Cardiac muscle cell (in vitro differentiated cells and primary cell): ENCODE results near the gene NISCH. TPM values are rescaled to one million over a fixed set of nuclear protein-coding genes. Genes with fewer than 3 reads are reported as not detected.

Experiments
- DNase-seq, 2 donors: peaks; one replicate each; pipeline versions ENCODE4 v3.0.0 to v3.0.0-alpha.2; 2010 to 2017; ENCODE audit warnings: low read depth in 1 of 2, low spot score in 1 of 2
- H3K27ac ChIP-seq: fragments of 200-600 bp; sonication (generic); 2 replicates; pipeline ENCODE4 v1.5.1; 2016
- H3K27me3 ChIP-seq: fragments of 200-600 bp; sonication (generic); 2 replicates; pipeline ENCODE4 v1.6.0; 2016; ENCODE audit warnings: control low read depth
- H3K36me3 ChIP-seq: fragments of 200-600 bp; sonication (generic); 2 replicates; pipeline ENCODE4 v1.5.1; 2016; ENCODE audit warnings: control low read depth
- H3K4me1 ChIP-seq: fragments of 200-600 bp; sonication (generic); 2 replicates; pipeline ENCODE4 v1.8.1; 2017; ENCODE audit warnings: low read depth, mild to moderate bottlenecking, mixed run types
- H3K4me3 ChIP-seq: fragments of 200-600 bp; sonication (generic); 2 replicates; pipeline ENCODE4 v1.5.1; 2016; ENCODE audit warnings: mild to moderate bottlenecking
- H3K9me3 ChIP-seq: fragments of 200-600 bp; sonication (generic); 2 replicates; pipeline ENCODE4 v1.5.1; 2017; ENCODE audit warnings: low read depth, mild to moderate bottlenecking, control low read depth
- polyA plus RNA-seq: library from polyadenylated mRNA; unstranded; fragments of >200 nt; fragmentation: Nextera tagmentation; extraction: Ambion mirVana; gene quantifications from 2 replicates; pipeline ENCODE4 v1.2.1, GENCODE V29; 2016
- total RNA-seq: library from RNA; depleted of rRNA; stranded (reverse); fragments of >200 nt; gene quantifications from 2 replicates; pipeline ENCODE4 v1.2.3, GENCODE V29; 2016
- TF ChIP-seq, protein P1 (sequence below): IDR thresholded peaks from 2 replicates; pipeline ENCODE4 v1.5.1; 2012; ENCODE audit warnings: low read depth, mild to moderate bottlenecking, low read length

NISCH gene
- total and polyA plus RNA-seq, 2 experiments from 2014 or later = 80.8 to 205 TPM

DNA sequence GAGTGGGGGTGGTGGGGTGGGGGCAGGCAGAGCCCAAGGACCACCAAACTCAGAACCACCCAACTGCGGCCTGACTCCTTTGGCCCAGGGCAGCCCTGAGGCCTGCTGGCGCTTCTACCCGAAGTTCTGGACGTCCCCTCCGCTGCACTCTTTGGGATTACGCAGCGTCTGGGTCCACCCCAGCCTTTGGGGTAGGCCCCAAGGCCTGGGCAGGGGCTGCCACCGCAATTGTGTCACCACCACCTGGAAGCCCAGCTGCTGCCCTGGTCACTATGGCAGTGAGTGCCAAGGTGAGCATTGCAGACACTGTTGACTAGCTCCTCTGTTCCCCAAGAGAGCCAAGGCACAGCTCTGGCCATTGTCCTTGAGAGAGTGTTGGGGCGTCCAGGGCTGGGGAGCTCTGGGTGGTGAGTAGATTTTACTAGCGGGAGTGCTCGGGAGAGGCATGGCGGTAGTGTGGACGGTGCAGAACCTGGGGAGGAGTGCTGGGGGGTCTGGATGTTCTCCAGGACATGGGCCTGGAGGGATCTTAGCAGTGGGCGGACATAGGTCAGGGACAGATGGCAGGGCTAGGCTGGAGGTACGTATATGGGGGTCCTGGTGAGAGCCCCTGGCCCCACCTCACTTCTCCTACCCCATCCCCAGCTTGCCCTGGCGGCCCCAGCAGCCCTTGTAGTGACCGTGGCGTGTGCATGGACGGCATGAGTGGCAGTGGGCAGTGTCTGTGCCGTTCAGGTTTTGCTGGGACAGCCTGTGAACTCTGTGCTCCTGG lies 65.5 kb downstream of the NISCH start:
- Histone ChIP-seq H3K27ac (no peak overlapping the region), H3K4me3 (no peak overlapping the region)
- DNase-seq = no peak

DNA sequence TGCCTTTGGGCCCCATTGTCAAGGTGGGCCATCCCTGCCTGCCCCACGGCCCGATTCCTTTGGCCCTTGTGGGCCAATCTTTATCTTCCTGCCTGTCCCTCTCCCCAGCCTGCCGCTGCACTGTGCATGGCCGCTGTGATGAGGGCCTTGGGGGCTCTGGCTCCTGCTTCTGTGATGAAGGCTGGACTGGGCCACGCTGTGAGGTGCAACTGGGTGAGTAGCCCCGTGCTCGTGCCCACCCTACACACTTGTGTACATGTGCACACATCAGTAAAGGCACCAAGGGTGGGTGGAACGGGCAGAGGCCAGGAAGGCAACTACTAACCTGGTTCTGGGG lies 66.1 kb downstream of the NISCH start:
- Histone ChIP-seq H3K27ac (no peak overlapping the region), H3K9me3 (no peaks in the 10 kb centered on the region), H3K27me3 (no peaks in the 10 kb centered on the region), H3K4me3 (no peak overlapping the region), H3K4me1 (no peaks in the 10 kb centered on the region), H3K36me3 (peaks cover 5% of the 10 kb centered on the region)
- DNase-seq = no peak
- TF ChIP-seq, protein P1, sequence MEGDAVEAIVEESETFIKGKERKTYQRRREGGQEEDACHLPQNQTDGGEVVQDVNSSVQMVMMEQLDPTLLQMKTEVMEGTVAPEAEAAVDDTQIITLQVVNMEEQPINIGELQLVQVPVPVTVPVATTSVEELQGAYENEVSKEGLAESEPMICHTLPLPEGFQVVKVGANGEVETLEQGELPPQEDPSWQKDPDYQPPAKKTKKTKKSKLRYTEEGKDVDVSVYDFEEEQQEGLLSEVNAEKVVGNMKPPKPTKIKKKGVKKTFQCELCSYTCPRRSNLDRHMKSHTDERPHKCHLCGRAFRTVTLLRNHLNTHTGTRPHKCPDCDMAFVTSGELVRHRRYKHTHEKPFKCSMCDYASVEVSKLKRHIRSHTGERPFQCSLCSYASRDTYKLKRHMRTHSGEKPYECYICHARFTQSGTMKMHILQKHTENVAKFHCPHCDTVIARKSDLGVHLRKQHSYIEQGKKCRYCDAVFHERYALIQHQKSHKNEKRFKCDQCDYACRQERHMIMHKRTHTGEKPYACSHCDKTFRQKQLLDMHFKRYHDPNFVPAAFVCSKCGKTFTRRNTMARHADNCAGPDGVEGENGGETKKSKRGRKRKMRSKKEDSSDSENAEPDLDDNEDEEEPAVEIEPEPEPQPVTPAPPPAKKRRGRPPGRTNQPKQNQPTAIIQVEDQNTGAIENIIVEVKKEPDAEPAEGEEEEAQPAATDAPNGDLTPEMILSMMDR = no peak

More for the DNA sequence above, 65.5 kb downstream of the NISCH start:
- Histone ChIP-seq H3K27me3 (no peaks in the 10 kb centered on the region), H3K9me3 (no peaks in the 10 kb centered on the region), H3K4me1 (no peaks in the 10 kb centered on the region), H3K36me3 (peaks cover 5% of the 10 kb centered on the region)
- TF ChIP-seq, protein P1 = no peak

DNA sequence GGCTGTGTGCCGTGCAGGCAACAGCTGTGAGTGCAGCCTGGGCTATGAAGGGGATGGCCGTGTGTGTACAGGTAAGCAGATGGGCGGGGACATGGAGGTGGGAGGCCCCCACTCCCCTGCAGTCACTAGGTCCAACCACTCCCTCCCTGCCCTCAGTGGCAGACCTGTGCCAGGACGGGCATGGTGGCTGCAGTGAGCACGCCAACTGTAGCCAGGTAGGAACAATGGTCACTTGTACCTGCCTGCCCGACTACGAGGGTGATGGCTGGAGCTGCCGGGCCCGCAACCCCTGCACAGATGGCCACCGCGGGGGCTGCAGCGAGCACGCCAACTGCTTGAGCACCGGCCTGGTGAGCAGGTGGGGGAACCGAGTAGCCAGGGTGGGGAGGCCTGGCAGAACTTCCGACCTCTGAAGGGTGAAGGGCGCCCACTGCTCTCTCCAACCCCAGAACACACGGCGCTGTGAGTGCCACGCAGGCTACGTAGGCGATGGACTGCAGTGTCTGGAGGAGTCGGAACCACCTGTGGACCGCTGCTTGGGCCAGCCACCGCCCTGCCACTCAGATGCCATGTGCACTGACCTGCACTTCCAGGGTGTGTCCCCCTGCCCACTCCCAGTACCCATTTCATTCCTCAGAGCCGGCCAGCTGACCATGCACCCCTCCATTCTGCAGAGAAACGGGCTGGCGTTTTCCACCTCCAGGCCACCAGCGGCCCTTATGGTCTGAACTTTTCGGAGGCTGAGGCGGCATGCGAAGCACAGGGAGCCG lies 66.7 kb downstream of the NISCH start:
- Histone ChIP-seq H3K36me3 (peaks cover 5% of the 10 kb centered on the region), H3K27ac (no peak overlapping the region)
- TF ChIP-seq, protein P1 = no peak

DNA sequence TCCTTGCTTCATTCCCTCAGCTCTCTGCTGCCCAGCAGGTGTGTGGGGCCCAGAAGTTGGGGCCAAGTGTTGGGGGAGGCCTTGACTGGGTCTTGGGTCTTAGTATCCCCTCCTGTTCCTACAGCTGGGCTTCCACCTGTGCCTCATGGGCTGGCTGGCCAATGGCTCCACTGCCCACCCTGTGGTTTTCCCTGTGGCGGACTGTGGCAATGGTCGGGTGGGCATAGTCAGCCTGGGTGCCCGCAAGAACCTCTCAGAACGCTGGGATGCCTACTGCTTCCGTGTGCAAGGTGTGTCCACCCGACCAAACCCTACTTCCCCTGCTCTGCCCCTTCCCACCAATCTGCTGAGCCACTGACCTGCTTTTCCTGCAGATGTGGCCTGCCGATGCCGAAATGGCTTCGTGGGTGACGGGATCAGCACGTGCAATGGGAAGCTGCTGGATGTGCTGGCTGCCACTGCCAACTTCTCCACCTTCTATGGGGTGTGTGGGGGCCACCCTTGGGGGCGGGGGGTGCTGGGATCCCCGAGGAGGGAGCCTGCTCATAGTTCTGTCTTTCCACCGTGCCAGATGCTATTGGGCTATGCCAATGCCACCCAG lies 67.3 kb downstream of the NISCH start:
- Histone ChIP-seq H3K27me3 (no peaks in the 10 kb centered on the region), H3K9me3 (no peaks in the 10 kb centered on the region), H3K36me3 (peaks cover 8% of the 10 kb centered on the region), H3K4me1 (no peaks in the 10 kb centered on the region), H3K27ac (no peak overlapping the region), H3K4me3 (no peak overlapping the region)
- no peak for DNase-seq
- TF ChIP-seq, protein P1 = no peak

More for the DNA sequence above, 66.7 kb downstream of the NISCH start:
- no peaks in the 10 kb centered on the region for H3K27me3 ChIP-seq
- no peaks in the 10 kb centered on the region for H3K4me1 ChIP-seq
- DNase-seq = no peak
- H3K9me3 ChIP-seq = no peaks in the 10 kb centered on the region
- no peak overlapping the region for H3K4me3 ChIP-seq

DNA sequence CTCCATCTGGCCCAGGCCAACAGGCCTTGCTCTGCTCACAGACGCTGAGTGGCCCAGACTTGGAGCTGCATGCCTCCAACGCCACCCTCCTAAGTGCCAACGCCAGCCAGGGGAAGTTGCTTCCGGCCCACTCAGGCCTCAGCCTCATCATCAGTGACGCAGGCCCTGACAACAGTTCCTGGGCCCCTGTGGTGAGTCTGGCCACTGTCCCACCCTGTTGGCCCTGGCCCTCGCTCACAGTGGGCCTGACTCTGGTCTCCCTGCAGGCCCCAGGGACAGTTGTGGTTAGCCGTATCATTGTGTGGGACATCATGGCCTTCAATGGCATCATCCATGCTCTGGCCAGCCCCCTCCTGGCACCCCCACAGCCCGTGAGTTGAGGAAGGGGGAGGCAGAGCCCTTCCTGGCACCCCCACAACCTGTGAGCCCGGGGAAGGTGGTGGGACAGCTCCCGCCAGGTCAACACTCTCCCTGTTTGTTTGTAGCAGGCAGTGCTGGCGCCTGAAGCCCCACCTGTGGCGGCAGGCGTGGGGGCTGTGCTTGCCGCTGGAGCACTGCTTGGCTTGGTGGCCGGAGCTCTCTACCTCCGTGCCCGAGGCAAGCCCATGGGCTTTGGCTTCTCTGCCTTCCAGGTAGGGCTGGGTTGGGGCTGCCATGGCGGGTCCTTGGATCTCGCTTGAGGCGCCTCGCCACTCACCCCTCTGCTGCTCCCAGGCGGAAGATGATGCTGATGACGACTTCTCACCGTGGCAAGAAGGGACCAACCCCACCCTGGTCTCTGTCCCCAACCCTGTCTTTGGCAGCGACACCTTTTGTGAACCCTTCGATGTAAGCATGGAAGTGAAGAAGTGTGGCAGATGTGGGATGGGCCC lies 68.2 kb downstream of the NISCH start:
- TF ChIP-seq, protein P1 = no peak
- Histone ChIP-seq H3K9me3 (no peaks in the 10 kb centered on the region), H3K4me3 (no peak overlapping the region), H3K27ac (no peak overlapping the region), H3K4me1 (no peaks in the 10 kb centered on the region), H3K27me3 (no peaks in the 10 kb centered on the region), H3K36me3 (peaks cover 16% of the 10 kb centered on the region)
- no peak for DNase-seq
